GM04504 (cell line): ENCODE results near the gene GPR119.
"Not testable (repeated sequence)": the region's sequence is repeated elsewhere in the genome, so short reads cannot be mapped to it uniquely, and the experiment has no call there.

ENCODE experiments used
- DNase-seq: peaks from one replicate; pipeline ENCODE4 v3.0.0-alpha.2; 2012; ENCODE audit warnings: low read depth

Gene GPR119

GRCh38 chrX:130339408-130340222, 45.9 kb downstream of the GPR119 start, which contains the start of gene SLC25A14:
Gene SLC25A14 (plus strand): TSS chrX:130339919. CDS start chrX:130340279, 360 bp downstream.
- peak; percentile 24 for DNase-seq

- not testable (repeated sequence) for DNase-seq
Observed at GRCh38 chrX:130338869-130339268, 46.6 kb downstream of the GPR119 start.

GRCh38 chrX:130336531-130336930, 48.9 kb downstream of the GPR119 start:
- no peak for DNase-seq
